Pancreas (tissue), 10 donors: ENCODE measurements around the gene ACTR1A. TPM values are rescaled to one million over a fixed set of nuclear protein-coding genes. Genes with fewer than 3 reads are reported as not detected.

ENCODE experiments used
- ATAC-seq, 4 donors: fragments of 200-7000 bp; cut with Tn5 transposase; one replicate each; pipeline versions ENCODE4 v1.8.0 to v1.9.1; 2020; ENCODE audit warnings: mild to moderate bottlenecking in 4 of 4, moderate library complexity in 4 of 4
- DNase-seq, 6 donors: peaks; one replicate each; pipeline ENCODE4 v3.0.0-alpha.2; 2020
- FAIRE-seq: peaks from 2 replicates; lab custom pipeline; 2012; peaks lifted over from hg19 to GRCh38; lab: Jason Lieb, UNC
- H3K27ac ChIP-seq, 4 donors: fragments of 200-600 bp; sonication (generic); 1 replicate in 3 of 4; 2 replicates in 1 of 4; pipeline versions ENCODE4 v1.5.0 to v1.8.0; 2020
- H3K27me3 ChIP-seq, 4 donors: fragments of 200-600 bp; one replicate each; pipeline ENCODE4 v1.8.0; 2021
- H3K36me3 ChIP-seq, 3 donors: fragments of 200-600 bp; sonication (generic) in 1 of 3; one replicate each; pipeline versions ENCODE4 v1.5.0 to v1.8.0; 2020 to 2021
- H3K4me1 ChIP-seq, 3 donors: fragments of 200-600 bp; one replicate each; pipeline ENCODE4 v1.8.0; 2021
- H3K4me3 ChIP-seq, 4 donors: fragments of 200-600 bp; sonication (generic) in 2 of 4; one replicate each; pipeline versions ENCODE4 v1.5.0 to v1.8.0; 2020 to 2021
- H3K9me3 ChIP-seq, 4 donors: fragments of 200-600 bp; one replicate each; pipeline ENCODE4 v1.8.0; 2021
- CTCF ChIP-seq, 4 donors: fragments of 200-600 bp; sonication (generic) in 3 of 4; IDR thresholded peaks; one replicate each; pipeline versions ENCODE4 v1.5.0 to v1.8.0; 2021; ENCODE audit warnings: antibody characterized with exemption in 4 of 4
- WGBS, 2 donors: extraction: QIAGEN DNeasy Blood & Tissue Kit; methylation state at CpG; one replicate each; pipeline ENCODE4 v1.1.7; 2013; 5-methylcytosine and 5-hydroxymethylcytosine counted together
- intact Hi-C, 3 donors: fragments of 100-400 bp; cut with DNase I; formaldehyde crosslinking; loops; one replicate each; pipeline versions ENCODE4 v1.11.1 to v1.14.2; 2022
- polyA plus RNA-seq, 2 donors: library from polyadenylated mRNA; stranded (reverse); fragments of 200-250 nt; gene quantifications; one replicate each; pipeline ENCODE4 v1.2.3, GENCODE V29; 2013
- total RNA-seq, 6 donors: library from RNA; stranded (reverse); fragmentation: NEBNext Ultra II Directional in 4 of 6; extraction: Animal tissue kit (Norgen Biotek cat#: 25700) in 4 of 6; gene quantifications; one replicate each; pipeline versions ENCODE4 v1.2.1 to v1.2.4, GENCODE V29; 2021 to 2023
- donor health status: healthy with polysubstance abuse.
- donor health status: DM: no; HTN: no; CAD: no; lungs with moderate emphysema.
- donor health status: DM: no; HTN: no; CAD: no.
- donor health status: control.
- donor health status: control.
- donor health status: Bipolar disorder and iron deficiency.
- donor health status: DM: yes; HTN: yes; CAD: no.
- donor health status: DM: no; HTN: no; CAD: no.
- donor health status: DM: no; HTN: no; CAD: no.
- donor health status: DM: yes; HTN: yes; CAD: no.

Gene ACTR1A
- total and polyA plus RNA-seq, 8 donors = 22.4 to 40.9 (median 31.9) TPM

DNA sequence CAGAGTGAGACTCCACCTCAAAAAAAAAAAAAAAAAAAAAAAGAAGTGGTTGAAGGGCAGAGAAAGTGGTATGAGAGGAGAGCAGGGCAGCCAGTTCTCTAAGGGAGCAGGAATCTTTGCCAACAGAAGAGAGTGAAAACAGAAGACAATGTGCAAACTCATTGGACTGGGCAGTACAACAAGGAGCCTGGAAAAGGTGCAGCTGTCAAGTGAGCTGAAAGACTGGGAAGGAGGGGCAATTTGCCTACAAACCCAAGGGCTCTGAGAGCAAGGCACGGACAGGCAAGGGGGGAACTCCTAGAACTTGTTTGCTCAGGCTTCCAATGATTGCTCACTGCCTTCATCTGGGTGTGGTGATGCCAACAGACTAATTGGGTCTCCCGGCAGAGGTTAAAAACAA, 9.5 kb downstream of the ACTR1A start:
- Histone ChIP-seq H3K36me3 (peaks cover 0 to 17% (median 12%) of the 10 kb centered on the region in 3 donors), H3K9me3 (no peaks in the 10 kb centered on the region), H3K4me1 (peaks cover 0 to 12% (median 0%) of the 10 kb centered on the region in 3 donors), H3K27ac (peak overlapping the region in 1 of 4 donors; percentile 4), H3K27me3 (no peaks in the 10 kb centered on the region), H3K4me3 (no peak overlapping the region)
- ATAC-seq (peak; percentile 77 to 95 (median 86)), FAIRE-seq (no peak), DNase-seq (peak in 3 of 6 donors; percentile 42 to 68 (median 57))
- no peak for TF ChIP-seq CTCF (IDR thresholded peaks at IDR 0.05)
- WGBS, 2 donors = 11 to 25% methylated on average over 2 of the region's 2 CpGs
- intact Hi-C loops = no loop called here

DNA sequence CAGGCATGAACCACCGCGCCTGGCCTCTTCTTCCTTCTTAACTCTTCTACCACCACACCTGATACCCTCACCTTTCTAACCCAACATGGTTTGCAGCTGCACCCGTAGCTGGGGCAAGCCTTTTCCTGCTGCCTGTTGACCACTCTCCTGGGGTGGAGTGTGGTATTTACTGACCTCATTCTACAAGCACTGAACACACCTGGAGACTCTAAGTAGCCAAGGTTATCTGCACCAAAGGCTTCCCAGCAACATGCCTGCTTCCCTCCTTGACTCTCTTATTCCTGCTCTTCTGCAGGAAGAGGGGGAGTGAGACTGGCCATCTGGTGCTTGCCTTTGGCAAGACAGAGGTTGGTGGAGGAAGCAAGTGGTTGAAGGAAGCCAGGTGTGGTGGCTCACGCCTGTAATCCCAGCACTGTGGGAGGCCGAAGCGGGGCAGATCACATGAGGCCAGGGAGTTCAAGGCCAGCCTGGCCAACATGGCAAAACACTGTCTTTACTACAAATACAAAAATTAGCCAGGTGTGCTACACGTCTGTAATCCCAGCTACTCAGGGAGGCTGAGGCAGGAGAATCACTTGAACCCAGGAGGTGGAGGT, 10.1 kb downstream of the ACTR1A start:
- peak in 1 of 6 donors; percentile 43 for DNase-seq

DNA sequence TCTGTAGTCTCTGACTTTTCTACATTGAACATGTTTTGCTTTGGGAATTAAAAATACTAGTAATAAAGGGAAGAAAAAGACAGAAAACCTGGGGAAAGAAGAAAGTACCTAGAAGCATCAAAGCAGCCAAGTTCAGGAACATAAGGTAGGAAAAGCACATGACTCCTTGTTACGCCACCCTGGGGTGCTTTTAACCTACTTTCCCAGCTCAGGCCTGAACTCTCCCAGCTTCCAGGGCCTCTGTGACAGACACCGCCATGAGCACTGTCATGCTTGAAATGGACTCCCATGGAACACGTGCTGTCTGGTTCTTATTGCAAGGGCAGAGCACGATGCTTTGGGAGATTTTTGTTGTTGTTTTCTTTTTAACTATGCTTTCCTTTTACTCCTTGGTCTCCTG, 11.4 kb downstream of the ACTR1A start:
- TF ChIP-seq CTCF (IDR thresholded peaks at IDR 0.05) = no peak
- Histone ChIP-seq H3K4me3 (no peak overlapping the region), H3K9me3 (no peaks in the 10 kb centered on the region), H3K36me3 (peaks cover 0 to 32% (median 17%) of the 10 kb centered on the region in 3 donors), H3K27me3 (no peaks in the 10 kb centered on the region), H3K4me1 (peaks cover 0 to 12% (median 0%) of the 10 kb centered on the region in 3 donors), H3K27ac (no peak overlapping the region)
- intact Hi-C loops = no loop called here
- no peak for ATAC-seq
- no peak for FAIRE-seq
- 84 to 91% methylated on average over 4 of the region's 4 CpGs for WGBS, 2 donors
- peak in 1 of 6 donors; percentile 13 for DNase-seq

More for the DNA sequence above, 10.1 kb downstream of the ACTR1A start:
- no peak for FAIRE-seq
- Histone ChIP-seq H3K27ac (peak overlapping the region in 2 of 4 donors; percentile 4 to 7), H3K4me1 (peaks cover 0 to 12% (median 0%) of the 10 kb centered on the region in 3 donors), H3K4me3 (no peak overlapping the region), H3K27me3 (no peaks in the 10 kb centered on the region), H3K36me3 (peaks cover 0 to 20% (median 14%) of the 10 kb centered on the region in 3 donors), H3K9me3 (no peaks in the 10 kb centered on the region)
- peak in 3 of 4 donors; percentile 8 to 27 (median 27) for ATAC-seq
- WGBS, 2 donors = 79 to 80% methylated on average over 7 of the region's 7 CpGs
- TF ChIP-seq CTCF (IDR thresholded peaks at IDR 0.05) = no peak
- intact Hi-C loops = no loop called here

DNA sequence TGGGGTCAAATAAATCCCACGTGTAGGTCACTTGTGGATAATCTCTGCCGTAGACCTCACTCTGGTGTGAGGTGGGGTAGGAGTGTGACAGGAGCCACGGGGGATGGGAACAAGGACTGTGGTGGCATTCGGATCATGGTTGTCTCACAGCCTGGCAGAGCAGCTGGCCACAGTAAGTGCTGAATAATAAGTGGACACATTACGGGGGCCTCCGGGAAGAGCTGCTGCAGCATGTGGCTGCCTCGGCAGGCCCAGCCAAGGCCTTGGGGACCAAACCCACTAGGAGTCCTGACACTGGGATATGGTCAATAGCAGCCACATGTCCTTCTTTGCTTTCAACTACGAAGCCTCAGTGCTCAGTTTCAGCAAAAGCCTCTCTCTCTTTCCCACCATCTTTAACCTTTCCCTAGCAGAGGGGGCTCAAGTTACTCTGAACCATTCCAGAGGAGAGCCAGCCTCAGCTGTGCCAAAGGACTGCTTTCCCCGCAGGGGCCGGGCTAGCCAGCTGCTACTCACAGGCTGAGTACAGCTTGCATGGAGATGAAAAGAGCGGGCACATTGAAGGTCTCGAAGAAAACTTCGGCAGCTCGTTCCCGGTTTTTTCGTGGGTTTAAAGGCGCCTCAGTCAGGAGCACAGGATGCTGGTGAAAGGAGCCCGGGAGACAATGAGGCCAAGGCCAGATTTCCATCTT, 17.3 kb downstream of the ACTR1A start:
- Histone ChIP-seq H3K4me3 (no peak overlapping the region), H3K9me3 (no peaks in the 10 kb centered on the region), H3K36me3 (peaks cover 10 to 84% (median 51%) of the 10 kb centered on the region in 3 donors), H3K27ac (no peak overlapping the region), H3K27me3 (no peaks in the 10 kb centered on the region), H3K4me1 (no peaks in the 10 kb centered on the region)
- FAIRE-seq (no peak), ATAC-seq (no peak), DNase-seq (no peak)
- TF ChIP-seq CTCF (IDR thresholded peaks at IDR 0.05) = no peak
- WGBS, 2 donors = 86 to 93% methylated on average over 18 of the region's 18 CpGs
- intact Hi-C loops = no loop called here
